ENCODE measurements around the gene TTC4. TPM values are rescaled to one million over a fixed set of nuclear protein-coding genes. Genes with fewer than 3 reads are reported as not detected.
A peak's percentile ranks its signal among the peaks of the same experiment; 100 is the strongest.

TTC4 gene, protein sequence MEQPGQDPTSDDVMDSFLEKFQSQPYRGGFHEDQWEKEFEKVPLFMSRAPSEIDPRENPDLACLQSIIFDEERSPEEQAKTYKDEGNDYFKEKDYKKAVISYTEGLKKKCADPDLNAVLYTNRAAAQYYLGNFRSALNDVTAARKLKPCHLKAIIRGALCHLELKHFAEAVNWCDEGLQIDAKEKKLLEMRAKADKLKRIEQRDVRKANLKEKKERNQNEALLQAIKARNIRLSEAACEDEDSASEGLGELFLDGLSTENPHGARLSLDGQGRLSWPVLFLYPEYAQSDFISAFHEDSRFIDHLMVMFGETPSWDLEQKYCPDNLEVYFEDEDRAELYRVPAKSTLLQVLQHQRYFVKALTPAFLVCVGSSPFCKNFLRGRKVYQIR
- polyA plus RNA-seq (ENCODE audit: insufficient read length in 4 of 4), result 10 to 100 TPM; 27.6 to 38.7 (median 36.9) TPM

DNA sequence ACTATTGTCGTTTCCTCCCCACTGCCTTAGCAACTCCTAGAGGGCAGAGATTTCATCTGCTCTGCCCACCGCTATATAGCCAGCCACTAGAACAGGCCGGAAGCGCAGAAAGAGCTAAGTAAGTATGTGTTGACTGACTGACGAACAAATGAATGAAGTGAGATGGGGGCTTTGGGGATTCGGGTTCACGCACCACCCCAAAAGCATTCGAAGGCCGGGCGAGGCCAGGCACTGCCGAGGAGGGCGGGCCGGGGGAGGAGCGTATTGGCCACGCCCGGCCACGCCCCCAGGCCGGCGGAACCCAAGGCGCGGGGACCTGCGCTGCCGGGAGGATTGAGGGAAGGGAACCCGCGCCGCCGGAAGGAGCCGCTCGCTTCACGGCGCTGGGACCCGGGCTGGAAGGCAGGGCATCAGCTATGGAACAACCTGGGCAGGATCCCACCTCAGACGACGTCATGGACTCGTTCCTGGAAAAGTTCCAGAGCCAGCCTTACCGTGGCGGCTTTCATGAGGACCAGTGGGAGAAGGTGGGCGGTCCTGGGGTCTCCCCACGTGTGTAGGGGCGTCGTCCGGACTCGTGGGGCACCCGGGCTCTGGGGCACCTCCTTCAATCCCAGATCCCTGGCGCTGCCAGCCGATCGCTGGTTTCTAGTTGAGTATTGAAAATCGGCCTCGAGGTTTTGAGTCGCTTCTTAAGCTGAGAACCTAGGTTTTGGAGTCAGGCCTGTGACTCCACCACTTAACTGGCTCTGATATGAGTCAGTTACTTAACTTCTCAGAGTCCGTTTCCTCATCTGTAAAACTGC is at the start of gene TTC4:
Gene TTC4, plus strand, starts transcription at position 369 of the 806 bp plus-strand sequence. Its CDS starts 48 bp downstream, at position 417.
- DNase-seq (ENCODE audit: low read depth in 4 of 4, low spot score in 3 of 4), result peak; percentile 64 to 73 (median 68)

DNA sequence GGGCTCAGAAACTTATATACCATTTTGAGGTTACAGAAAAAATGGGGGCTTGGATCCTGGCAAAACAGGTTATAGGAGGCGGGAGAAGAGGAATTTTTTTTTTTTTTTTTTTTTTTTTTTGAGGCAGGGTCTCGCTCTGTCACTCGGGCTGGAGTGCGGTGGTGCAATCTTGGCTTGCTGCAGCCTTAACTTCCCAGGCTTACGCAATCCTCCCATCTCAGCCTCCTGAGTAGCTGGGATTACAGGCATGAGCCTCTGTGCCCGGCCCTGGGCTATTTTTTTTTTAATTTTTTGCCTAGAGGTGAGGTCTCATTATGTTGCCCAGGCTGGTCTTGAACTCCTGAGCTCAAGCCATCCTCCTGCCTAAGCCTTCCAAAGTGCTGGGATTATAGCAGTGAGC is 49.3 kb upstream of the TTC4 start:
- no peak for DNase-seq (ENCODE audit: low read depth in 4 of 4, low spot score in 3 of 4)

DNA sequence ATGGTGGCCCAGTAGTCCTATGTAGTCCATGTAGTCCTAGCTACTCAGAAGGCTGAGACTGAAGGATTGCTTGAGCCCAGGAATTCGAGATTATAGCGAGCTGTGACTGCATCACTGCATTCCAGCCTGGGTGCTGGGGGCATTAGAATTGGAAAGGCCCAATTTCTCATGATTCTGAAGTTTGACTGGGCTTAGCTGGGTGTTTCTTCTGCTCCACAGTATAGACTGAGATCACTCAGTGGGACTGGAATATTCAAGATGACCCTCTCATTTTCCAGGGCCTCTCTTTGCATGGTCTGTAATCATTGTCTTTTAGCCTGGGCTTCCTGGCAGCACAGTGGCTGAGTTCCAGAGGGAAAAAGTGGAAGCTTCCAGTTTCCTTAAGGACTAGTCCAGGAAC is 47.9 kb upstream of the TTC4 start:
- DNase-seq (ENCODE audit: low read depth in 4 of 4, low spot score in 3 of 4), result no peak

DNA sequence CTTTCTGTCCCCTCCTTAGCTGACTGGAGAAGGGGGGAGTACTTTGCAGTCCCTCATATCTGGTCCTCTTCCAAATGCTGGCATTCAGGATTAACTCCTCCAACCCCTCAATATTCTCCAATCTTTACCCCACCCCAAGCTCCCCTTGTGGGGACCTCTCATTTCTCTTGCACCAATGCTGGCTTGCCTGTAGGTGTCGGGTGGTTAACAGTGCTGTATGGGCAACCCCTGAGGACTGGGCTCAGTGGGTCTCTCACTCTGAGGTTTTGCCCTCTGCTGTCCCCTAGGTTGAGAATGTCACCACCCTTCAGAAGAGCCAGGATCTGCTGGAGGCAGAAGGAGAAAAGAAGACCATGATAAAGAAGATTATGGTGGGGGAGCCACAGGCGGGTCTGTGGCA is 47.1 kb upstream of the TTC4 start:
- no peak for DNase-seq (ENCODE audit: low read depth in 4 of 4, low spot score in 3 of 4)

DNA sequence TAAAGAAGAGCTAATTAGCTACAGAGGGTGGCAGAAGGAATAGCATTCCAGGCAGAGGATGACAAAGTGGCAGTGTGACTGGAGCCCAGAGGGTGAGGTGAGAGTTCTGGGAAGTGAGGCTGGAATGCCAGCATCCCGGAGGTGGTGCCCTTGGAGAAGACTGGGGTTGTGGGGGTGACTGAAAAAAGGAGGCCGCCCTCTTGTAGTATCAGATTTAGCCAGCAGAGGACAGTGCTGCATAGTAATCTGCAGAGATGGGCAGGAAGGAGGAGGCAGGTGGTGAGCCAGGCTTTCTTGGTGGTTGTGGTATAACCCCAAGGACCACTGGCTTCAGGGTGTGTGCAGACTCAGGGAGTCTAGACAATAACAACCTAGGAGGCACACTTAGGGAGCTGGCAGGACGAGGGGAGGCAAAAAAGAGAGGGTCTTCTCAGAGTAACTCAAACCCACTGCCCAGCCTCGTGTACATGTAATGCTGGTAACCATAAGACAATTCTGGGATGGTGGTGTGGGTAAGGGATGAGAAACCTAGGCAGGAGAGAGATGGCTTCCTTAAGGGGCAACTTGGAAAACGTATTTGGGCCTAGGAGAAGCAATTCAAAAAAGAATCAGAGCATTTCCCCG is 43.6 kb upstream of the TTC4 start:
- no peak for DNase-seq (ENCODE audit: low read depth in 4 of 4, low spot score in 3 of 4)

DNA sequence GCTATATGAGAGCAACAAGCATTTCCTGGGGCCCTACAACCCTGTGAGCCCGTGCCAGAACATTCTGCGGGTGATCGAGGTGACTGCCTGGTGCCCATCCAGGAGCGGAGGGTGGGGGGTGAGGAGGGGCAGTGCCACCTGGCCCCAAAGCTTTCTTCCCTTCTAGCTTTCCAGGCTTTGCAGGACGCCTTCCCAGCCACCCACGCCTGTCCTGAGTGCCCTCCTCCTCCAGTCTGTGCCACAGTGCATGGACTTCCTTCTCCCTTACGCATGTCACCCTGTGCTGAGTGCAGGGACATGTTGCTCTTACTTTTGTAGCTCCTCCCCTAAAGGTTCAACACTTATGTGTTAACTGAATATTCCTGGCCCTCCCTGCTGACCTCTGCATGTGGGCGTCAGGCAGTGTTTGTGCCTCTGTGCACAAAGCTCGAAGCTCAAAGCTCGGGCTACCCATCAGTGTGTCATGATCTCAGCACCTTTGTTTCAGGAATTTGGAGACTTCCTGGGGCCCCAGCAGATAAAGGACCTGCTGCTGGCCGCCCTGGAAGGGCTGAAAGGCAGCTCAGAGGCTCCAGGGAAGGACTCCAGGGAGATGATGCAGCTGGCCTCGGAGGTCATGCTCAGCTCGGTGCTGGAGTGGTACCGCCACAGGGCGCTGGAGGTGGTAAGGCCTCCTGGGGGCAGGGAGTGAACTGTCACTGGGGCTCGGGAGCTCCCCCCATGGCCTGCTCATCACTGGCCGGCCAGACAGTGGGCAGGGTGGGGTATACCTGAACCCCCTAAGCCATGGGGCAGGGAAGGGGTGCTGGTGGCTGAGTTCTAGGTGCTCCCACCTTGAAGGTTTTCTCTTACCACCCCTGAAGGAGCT is 36.7 kb upstream of the TTC4 start:
- no peak for DNase-seq (ENCODE audit: low read depth in 4 of 4, low spot score in 3 of 4)

DNA sequence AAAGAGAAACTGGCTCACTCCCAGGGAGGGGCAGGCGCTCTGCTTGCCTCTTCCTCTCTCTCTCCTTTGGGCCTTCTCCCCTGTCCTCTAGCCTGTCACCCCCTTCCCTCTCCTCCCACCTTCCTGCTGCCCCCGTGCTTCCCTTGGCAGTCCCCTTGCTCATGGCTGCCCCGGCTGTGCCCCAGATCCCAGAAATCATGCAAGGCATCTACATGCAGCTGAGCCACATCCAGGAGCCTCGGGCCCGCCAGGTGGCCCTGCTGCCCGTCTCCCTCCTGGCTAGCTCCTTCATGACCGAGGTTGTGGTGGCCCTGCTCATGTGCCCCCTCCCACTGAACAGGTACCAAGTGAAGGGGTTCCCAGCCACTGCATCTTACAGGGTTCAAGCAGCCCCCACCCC is 36.0 kb upstream of the TTC4 start:
- no peak for DNase-seq (ENCODE audit: low read depth in 4 of 4, low spot score in 3 of 4)

DNA sequence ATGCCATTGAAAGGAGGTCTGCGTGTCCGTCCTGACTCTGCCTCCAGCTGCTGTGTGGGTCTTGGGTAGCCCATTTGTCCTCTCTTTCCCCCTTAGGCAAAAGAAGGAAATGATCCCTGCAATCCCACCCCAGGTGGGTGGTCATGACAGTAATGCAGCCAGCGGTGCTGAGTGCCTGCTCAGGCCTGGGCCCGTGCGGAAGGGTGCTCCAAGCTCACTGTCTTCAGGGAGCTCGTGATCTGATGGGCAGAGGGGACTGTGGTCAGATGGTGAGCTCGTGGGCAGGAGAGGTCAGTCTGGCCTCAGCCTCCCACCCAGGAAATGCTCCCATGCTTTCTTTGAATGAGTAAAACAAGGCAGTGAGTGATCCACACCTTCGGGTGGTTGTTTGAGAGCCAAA is 35.3 kb upstream of the TTC4 start:
- DNase-seq (ENCODE audit: low read depth in 4 of 4, low spot score in 3 of 4), result no peak

DNA sequence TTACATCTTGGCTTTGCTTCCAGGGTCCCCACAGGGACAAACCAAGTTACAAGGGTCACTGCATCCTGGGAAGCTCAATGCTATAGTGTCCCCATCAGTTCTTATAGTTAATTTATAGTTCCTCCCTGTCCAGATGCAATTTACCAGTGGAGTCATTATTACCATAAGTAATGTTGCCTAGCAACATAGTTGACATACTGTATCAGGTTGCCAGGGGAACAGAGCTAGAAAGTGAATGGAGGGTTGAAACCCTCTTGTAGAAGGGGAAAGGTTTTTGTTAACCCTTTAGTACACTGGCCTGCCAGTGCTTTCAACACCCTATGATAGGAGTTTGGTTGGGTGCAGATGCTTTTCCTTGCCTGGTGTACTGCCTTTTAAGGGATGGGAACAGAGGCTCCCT is 34.3 kb upstream of the TTC4 start:
- DNase-seq (ENCODE audit: low read depth in 4 of 4, low spot score in 3 of 4), result peak in 1 of 4 donors; percentile 6

DNA sequence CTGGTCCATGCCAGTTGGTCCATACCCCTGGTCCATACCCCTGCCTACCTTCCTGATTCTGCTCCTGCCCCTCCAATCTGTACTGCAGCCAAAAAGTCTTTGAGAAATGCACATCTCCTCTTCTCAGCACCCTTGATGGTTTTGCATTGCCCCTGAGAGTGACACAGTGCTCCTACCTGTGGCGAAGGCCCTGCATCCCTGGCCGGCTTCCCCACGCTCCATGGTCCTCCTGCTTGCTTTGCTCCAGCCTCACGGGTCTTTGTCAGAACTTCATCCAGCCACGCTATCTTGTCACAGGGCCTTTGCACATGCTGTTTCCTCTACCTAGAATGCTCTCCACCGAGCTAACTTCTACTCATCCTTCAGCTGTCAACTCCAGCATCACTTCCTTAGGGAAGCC is 32.2 kb upstream of the TTC4 start:
- no peak for DNase-seq (ENCODE audit: low read depth in 4 of 4, low spot score in 3 of 4)

DNA sequence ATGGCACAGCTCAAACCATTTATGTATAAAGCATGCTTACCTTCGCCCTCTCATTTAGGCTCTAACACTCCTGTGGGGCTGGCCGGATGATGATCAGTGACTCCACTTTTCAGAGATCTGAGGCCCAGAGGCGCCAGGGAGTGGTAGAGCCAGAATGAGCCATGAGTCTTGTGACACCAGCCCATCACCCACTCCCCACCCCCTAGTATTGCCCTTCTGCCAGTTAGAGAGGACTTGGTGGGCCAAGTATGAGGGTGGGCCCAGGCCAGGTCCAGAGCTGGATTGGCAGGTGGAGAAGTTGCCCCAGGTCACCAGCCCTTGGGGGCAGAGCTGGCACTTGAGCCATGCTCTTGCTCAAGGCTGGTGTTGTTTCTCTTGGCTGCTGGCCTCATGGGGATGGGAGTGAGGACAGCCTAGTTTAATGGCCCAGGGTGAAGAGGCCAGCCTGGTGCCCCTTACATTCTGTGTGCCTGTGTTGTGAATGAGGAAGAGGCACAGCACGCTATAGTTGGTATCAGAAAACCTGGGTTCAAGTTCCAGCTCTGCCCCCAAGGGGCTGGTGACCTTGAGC is 30.2 kb upstream of the TTC4 start:
- DNase-seq (ENCODE audit: low read depth in 4 of 4, low spot score in 3 of 4), result no peak

DNA sequence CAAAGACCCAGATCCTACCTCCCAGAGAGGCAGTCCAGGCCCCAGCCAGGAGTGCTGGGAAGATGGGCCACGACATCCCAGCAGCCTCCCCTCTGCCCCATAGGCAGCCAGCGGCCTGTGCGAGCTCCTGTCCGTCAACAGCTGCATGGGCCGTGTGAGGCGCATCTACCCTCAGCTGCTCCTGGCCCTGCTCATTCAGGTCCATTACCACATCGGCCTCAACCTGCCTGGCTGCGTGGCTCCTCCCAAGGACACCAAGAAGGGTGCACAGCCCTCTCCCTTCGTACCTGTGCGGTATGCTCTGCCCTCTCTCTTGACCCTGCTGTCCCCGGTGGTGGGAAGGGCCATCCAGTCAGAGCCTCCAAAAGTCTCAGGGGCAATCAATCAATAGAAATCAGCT is 29.5 kb upstream of the TTC4 start:
- DNase-seq (ENCODE audit: low read depth in 4 of 4, low spot score in 3 of 4), result no peak

DNA sequence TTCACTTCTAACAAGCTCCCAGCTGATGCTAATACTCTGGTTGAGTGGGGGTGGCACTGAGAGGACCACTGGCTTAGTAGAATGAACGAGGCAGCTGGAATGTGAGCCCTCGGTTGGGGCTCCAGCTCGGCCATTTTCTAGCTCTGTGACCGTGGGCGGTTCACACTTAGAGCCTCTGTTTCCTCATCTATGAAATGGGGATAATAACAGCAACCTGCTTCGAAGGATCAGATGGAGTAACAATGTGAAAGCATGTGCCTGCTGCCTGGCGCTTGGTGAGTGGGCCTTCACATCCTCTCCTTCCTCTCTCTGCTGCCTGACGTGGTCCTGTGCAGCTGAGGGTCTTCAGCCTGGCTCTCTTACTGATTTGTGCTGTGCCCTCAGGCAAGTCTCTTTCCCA is 20.9 kb upstream of the TTC4 start:
- no peak for DNase-seq (ENCODE audit: low read depth in 4 of 4, low spot score in 3 of 4)

DNA sequence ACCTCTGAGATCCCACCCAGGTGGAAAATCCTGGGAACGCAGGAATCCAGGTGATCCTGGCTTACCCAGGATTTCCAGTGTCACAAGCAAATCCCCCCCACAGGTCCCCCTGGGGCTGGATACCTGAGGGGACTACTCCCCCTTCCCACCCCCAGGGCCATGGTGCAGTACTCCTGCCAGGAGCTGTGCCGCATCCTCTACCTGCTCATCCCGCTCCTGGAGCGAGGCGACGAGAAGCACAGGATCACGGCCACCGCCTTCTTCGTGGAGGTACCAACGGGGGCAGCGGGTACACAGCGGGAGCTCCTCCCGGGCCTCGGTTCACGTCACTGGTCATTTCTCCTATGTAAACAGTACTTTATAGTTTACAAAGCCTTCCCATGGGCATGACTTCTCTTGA is 20.4 kb upstream of the TTC4 start:
- no peak for DNase-seq (ENCODE audit: low read depth in 4 of 4, low spot score in 3 of 4)

DNA sequence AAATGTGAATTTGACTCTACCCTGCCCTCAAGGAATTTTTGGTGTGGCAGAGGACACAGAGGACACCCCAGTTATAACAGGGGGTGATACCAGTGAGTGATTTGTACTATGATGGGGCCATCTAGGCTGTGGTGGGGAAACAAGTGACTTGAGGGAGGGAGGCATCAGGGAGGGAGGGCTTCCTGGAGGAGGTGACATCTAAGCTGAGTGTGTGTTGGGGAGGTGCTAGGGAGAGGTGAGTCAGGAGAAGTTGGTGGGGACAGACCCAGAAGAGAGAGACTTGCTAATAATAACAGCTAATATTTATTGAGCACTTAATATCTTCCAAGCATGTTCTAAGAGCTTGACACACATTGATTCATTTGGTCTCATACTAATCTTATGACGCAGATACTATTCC is 19.9 kb upstream of the TTC4 start:
- DNase-seq (ENCODE audit: low read depth in 4 of 4, low spot score in 3 of 4), result no peak

DNA sequence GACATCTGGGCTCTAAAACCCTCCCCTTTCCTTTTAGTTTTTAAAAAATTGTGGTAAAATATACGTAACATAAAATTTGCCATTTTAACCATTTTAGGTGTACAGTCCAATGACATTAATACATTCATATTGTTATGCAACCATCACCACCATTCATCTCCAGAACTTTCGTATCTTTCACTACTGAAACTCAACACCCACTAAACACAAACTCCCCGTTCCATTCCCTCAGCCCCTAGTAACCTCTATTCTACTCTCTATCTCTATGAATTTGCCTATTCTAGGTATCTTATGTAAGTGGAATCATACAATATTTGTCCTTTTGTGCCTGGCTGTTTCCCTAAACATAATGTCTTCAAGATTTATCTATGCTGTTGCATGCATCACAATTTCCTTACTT is 19.4 kb upstream of the TTC4 start:
- DNase-seq (ENCODE audit: low read depth in 4 of 4, low spot score in 3 of 4), result no peak

DNA sequence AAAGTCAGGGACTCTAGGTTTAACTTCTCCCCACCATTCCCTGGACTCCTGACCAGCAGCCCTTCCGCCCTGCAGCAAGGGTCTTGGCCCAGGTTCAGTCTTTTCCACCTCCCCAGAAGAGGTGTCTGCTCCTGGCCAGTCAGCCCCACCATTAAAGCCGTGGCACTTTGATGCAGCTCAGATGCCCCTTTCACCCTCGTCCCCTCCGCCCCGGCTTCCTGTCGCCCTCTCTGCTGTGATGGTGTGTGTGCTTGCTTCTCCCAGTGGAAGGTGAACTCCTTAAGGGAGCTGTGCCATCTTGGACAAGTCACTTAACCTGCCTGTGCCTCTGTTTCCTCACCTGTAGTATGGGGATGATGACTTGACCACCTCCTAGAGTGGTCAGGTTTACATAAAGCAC is 17.8 kb upstream of the TTC4 start:
- no peak for DNase-seq (ENCODE audit: low read depth in 4 of 4, low spot score in 3 of 4)

DNA sequence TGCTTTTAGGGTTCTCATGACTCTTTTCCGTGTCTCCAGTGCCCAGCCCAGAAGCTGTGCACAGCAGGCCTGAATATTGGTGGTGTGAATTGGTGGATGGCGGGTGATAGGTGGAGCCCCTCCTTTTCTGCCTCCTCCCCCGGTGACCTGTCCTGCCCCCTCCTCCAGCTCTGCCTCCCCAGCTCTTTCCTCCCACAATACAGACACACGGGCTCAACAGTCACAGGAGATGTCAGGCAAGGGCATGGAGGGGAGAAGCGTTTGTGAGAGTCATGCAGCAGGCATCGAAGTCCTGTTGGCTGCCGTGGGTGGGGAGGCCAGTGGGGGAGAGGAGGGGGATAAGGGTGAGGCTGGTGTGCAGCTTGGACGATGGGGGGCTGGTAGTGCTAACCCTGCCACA is 17.3 kb upstream of the TTC4 start:
- no peak for DNase-seq (ENCODE audit: low read depth in 4 of 4, low spot score in 3 of 4)

DNA sequence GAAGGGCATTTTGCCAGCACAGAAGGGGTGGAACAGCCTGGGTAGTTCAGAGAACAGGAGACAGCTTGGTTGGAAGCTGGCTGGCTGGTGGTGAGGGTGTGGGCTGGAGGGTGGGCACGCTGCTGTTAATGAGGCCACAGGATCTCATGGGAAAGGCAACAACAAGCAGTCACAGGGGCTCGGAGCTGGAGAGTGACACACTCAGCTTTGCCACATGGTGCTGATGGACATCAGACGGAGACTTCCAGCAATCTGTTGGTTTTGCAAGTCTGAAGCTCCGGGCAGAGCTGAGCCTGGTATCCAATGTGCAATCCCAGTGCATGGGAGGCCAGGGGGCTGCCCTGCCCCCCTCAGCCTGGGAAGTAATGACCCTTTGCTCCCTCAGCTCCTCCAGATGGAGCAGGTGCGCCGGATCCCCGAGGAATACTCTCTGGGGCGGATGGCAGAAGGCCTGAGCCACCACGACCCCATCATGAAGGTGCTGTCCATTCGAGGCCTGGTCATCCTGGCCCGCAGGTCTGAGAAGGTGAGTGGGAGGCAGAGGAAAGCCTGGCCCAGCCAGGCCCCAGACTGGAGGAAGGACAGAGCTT is 15.6 kb upstream of the TTC4 start:
- no peak for DNase-seq (ENCODE audit: low read depth in 4 of 4, low spot score in 3 of 4)

DNA sequence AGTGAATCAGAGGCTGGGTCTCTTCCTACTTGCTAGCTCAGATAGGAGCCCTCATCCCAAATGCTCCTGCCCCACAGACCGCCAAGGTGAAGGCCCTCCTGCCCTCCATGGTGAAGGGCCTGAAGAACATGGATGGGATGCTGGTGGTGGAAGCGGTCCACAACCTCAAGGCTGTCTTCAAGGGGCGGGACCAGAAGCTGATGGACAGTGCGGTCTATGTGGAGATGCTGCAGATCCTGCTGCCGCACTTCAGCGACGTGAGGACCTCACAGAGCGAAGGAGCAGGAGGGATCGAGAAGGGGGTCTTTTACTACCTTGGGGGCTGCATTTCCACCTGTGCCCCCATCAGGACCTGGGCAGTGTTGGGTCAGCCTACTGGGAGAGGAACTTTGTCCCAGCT is 14.6 kb upstream of the TTC4 start:
- DNase-seq (ENCODE audit: low read depth in 4 of 4, low spot score in 3 of 4), result no peak

All from left renal pelvis (tissue), 4 donors.